GM12878 (cell line): Measurements from ENCODE around the gene CHD5. TPM values are rescaled to one million over a fixed set of nuclear protein-coding genes. Genes with fewer than 3 reads are reported as not detected.

Experiments used
- BACH1 ChIP-seq: fragments of 450-650 bp; IDR thresholded peaks from 2 replicates; pipeline ENCODE4 v1.6.1; 2017; ENCODE audit warnings: mild to moderate bottlenecking, borderline replicate concordance
- DPF2 ChIP-seq: fragments of 450-650 bp; IDR thresholded peaks from 2 replicates; pipeline ENCODE4 v1.6.1; 2017; ENCODE audit warnings: mild to moderate bottlenecking
- EGR1 ChIP-seq, 2 experiments: IDR thresholded peaks; 1 replicate in 1 of 2; 2 replicates in 1 of 2; pipeline ENCODE4 v1.6.1; 2011 to 2012; ENCODE audit warnings: low read depth in 2 of 2, low read length in 2 of 2, borderline replicate concordance in 1 of 2, mild to moderate bottlenecking in 1 of 2, moderate library complexity in 1 of 2
- KLF5 ChIP-seq: fragments of 450-650 bp; IDR thresholded peaks from 2 replicates; pipeline ENCODE4 v1.6.1; 2014; ENCODE audit warnings: mild to moderate bottlenecking; ENCODE audit not compliant: partially characterized antibody
- MXI1 ChIP-seq: fragments of 150-350 bp; IDR thresholded peaks from 2 replicates; pipeline ENCODE4 v1.6.1; 2011; ENCODE audit warnings: low read depth, mild to moderate bottlenecking, inconsistent platforms, low read length, improper control_type of control experiment
- MYC ChIP-seq: IDR thresholded peaks from 2 replicates; pipeline ENCODE4 v1.6.1; 2011; ENCODE audit warnings: mild to moderate bottlenecking, low read length, moderate library complexity, inconsistent platforms; ENCODE audit not compliant: insufficient read depth, insufficient replicate concordance, insufficient read length, severe bottlenecking
- NFXL1 ChIP-seq: fragments of 450-650 bp; IDR thresholded peaks from 2 replicates; pipeline ENCODE4 v1.6.1; 2017; ENCODE audit warnings: antibody characterized with exemption, mild to moderate bottlenecking, borderline replicate concordance
- SIX5 ChIP-seq: IDR thresholded peaks from 2 replicates; pipeline ENCODE4 v1.6.1; 2011; ENCODE audit warnings: mild to moderate bottlenecking, low read depth, low read length, moderate library complexity; ENCODE audit not compliant: severe bottlenecking
- SUPT20H ChIP-seq: IDR thresholded peaks from 2 replicates; pipeline ENCODE4 v1.6.1; 2011; ENCODE audit warnings: low read depth, mild to moderate bottlenecking, low read length, moderate library complexity, borderline replicate concordance; ENCODE audit not compliant: control insufficient read depth
- ZNF24 ChIP-seq: fragments of 450-650 bp; IDR thresholded peaks from 2 replicates; pipeline ENCODE4 v1.6.1; 2017; ENCODE audit warnings: antibody characterized with exemption, mild to moderate bottlenecking
- polyA plus RNA-seq, 11 experiments: library from polyadenylated mRNA; depleted of rRNA in 4 of 11; unstranded in 6 of 11; stranded (reverse) in 5 of 11; fragments of >200 nt; fragmentation: Nextera tagmentation in 4 of 11; fragmentation: Illumina TruSeq in 1 of 11; extraction: Ambion mirVana in 4 of 11; extraction: Trizol in 1 of 11; gene quantifications; 1 replicate in 1 of 11; 2 replicates in 10 of 11; pipeline versions ENCODE4 v1.2.1 to v1.2.3, GENCODE V29; 2011 to 2016; ENCODE audit warnings: inconsistent platforms in 2 of 11, missing spikeins in 2 of 11, low read depth in 1 of 11
- total RNA-seq, 4 experiments: library from RNA; depleted of rRNA in 3 of 4; stranded (reverse); fragments of >200 nt in 3 of 4; fragmentation: Illumina TruSeq in 1 of 4; extraction: Trizol in 1 of 4; gene quantifications; 2 replicates each; pipeline versions ENCODE4 v1.2.1 to v1.2.3, GENCODE V29; 2013 to 2021
- TF ChIP-seq, protein P1 (sequence below): fragments of 450-650 bp; IDR thresholded peaks from 2 replicates; pipeline ENCODE4 v1.6.1; 2017; ENCODE audit warnings: mild to moderate bottlenecking, low read depth, inconsistent platforms; ENCODE audit not compliant: poor library complexity, severe bottlenecking
- TF ChIP-seq, protein P2 (sequence below): fragments of 450-650 bp; IDR thresholded peaks from 2 replicates; pipeline ENCODE4 v1.6.1; 2017; ENCODE audit warnings: borderline replicate concordance
- TF ChIP-seq, protein P3 (sequence below): fragments of 150-350 bp; IDR thresholded peaks from 2 replicates; pipeline ENCODE4 v1.6.1; 2016; ENCODE audit warnings: low read depth, low read length
- TF ChIP-seq, protein P4 (sequence below): fragments of 450-650 bp; IDR thresholded peaks from 2 replicates; pipeline ENCODE4 v1.6.1; 2016; ENCODE audit warnings: mild to moderate bottlenecking, moderate library complexity, borderline replicate concordance
- TF ChIP-seq, protein P5 (sequence below): IDR thresholded peaks from 2 replicates; pipeline ENCODE4 v1.6.1; 2012; ENCODE audit warnings: low read depth, low read length, improper control_type of control experiment

CHD5 gene
- total and polyA plus RNA-seq, 10 of the 15 experiments (the other 5 are each of a cell fraction or from before 2014, with no cell fraction given): 0.03 to 0.49 (median 0.13) TPM; not detected in 3

DNA sequence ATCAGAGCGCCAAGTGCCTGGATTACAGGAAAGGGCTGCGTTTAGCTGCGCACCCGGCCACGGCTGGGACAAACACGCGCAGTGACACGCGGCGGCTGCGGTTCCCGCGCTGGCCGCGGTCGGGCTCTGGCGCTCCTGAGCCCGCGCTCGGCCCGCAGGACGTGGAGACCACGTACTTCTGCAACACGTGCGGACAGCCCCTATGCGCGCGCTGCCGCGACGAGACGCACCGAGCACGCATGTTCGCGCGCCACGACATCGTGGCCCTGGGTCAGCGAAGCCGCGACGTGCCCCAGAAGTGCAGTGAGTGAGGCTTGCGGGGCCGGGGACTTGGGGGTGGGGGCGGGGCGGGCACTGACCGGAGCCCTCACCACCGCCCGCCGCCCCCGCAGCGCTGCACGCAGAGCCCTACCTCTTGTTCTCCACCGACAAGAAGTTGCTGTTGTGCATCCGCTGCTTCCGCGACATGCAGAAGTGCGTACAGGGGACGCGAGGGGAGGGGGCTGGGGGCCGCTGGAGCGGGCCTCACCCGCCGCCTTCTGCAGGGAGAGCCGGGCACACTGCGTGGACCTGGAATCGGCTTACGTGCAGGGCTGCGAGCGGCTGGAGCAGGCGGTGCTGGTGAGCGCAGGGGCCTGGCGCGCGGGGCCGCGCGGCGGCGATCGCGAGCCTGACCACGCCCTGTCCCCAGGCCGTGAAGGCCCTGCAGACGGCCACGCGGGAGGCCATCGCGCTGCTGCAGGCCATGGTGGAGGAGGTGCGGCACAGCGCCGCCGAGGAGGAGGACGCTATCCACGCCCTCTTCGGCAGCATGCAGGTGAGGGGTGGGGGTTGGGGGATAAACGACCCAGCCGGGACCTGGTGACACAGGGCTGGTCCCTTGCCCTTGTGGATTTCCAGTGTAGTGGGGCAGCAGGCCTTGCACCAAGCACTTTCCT is 28.9 kb upstream of the CHD5 start (continued):
- TF ChIP-seq, protein P1, sequence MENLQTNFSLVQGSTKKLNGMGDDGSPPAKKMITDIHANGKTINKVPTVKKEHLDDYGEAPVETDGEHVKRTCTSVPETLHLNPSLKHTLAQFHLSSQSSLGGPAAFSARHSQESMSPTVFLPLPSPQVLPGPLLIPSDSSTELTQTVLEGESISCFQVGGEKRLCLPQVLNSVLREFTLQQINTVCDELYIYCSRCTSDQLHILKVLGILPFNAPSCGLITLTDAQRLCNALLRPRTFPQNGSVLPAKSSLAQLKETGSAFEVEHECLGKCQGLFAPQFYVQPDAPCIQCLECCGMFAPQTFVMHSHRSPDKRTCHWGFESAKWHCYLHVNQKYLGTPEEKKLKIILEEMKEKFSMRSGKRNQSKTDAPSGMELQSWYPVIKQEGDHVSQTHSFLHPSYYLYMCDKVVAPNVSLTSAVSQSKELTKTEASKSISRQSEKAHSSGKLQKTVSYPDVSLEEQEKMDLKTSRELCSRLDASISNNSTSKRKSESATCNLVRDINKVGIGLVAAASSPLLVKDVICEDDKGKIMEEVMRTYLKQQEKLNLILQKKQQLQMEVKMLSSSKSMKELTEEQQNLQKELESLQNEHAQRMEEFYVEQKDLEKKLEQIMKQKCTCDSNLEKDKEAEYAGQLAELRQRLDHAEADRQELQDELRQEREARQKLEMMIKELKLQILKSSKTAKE: no peak
- TF ChIP-seq, protein P2, sequence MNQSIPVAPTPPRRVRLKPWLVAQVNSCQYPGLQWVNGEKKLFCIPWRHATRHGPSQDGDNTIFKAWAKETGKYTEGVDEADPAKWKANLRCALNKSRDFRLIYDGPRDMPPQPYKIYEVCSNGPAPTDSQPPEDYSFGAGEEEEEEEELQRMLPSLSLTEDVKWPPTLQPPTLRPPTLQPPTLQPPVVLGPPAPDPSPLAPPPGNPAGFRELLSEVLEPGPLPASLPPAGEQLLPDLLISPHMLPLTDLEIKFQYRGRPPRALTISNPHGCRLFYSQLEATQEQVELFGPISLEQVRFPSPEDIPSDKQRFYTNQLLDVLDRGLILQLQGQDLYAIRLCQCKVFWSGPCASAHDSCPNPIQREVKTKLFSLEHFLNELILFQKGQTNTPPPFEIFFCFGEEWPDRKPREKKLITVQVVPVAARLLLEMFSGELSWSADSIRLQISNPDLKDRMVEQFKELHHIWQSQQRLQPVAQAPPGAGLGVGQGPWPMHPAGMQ: no peak
- TF ChIP-seq SIX5: no peak
- peak; percentile 51 for TF ChIP-seq MXI1
- TF ChIP-seq SUPT20H: no peak
- peak; percentile 56; the same call in 1 of the 2 replicates for TF ChIP-seq BACH1
- TF ChIP-seq NFXL1: no peak
- TF ChIP-seq ZNF24: no peak
- TF ChIP-seq MYC: peak; percentile 53
- TF ChIP-seq DPF2: peak; percentile 52
- TF ChIP-seq, protein P3, sequence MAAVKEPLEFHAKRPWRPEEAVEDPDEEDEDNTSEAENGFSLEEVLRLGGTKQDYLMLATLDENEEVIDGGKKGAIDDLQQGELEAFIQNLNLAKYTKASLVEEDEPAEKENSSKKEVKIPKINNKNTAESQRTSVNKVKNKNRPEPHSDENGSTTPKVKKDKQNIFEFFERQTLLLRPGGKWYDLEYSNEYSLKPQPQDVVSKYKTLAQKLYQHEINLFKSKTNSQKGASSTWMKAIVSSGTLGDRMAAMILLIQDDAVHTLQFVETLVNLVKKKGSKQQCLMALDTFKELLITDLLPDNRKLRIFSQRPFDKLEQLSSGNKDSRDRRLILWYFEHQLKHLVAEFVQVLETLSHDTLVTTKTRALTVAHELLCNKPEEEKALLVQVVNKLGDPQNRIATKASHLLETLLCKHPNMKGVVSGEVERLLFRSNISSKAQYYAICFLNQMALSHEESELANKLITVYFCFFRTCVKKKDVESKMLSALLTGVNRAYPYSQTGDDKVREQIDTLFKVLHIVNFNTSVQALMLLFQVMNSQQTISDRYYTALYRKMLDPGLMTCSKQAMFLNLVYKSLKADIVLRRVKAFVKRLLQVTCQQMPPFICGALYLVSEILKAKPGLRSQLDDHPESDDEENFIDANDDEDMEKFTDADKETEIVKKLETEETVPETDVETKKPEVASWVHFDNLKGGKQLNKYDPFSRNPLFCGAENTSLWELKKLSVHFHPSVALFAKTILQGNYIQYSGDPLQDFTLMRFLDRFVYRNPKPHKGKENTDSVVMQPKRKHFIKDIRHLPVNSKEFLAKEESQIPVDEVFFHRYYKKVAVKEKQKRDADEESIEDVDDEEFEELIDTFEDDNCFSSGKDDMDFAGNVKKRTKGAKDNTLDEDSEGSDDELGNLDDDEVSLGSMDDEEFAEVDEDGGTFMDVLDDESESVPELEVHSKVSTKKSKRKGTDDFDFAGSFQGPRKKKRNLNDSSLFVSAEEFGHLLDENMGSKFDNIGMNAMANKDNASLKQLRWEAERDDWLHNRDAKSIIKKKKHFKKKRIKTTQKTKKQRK: no peak
- TF ChIP-seq, protein P4, sequence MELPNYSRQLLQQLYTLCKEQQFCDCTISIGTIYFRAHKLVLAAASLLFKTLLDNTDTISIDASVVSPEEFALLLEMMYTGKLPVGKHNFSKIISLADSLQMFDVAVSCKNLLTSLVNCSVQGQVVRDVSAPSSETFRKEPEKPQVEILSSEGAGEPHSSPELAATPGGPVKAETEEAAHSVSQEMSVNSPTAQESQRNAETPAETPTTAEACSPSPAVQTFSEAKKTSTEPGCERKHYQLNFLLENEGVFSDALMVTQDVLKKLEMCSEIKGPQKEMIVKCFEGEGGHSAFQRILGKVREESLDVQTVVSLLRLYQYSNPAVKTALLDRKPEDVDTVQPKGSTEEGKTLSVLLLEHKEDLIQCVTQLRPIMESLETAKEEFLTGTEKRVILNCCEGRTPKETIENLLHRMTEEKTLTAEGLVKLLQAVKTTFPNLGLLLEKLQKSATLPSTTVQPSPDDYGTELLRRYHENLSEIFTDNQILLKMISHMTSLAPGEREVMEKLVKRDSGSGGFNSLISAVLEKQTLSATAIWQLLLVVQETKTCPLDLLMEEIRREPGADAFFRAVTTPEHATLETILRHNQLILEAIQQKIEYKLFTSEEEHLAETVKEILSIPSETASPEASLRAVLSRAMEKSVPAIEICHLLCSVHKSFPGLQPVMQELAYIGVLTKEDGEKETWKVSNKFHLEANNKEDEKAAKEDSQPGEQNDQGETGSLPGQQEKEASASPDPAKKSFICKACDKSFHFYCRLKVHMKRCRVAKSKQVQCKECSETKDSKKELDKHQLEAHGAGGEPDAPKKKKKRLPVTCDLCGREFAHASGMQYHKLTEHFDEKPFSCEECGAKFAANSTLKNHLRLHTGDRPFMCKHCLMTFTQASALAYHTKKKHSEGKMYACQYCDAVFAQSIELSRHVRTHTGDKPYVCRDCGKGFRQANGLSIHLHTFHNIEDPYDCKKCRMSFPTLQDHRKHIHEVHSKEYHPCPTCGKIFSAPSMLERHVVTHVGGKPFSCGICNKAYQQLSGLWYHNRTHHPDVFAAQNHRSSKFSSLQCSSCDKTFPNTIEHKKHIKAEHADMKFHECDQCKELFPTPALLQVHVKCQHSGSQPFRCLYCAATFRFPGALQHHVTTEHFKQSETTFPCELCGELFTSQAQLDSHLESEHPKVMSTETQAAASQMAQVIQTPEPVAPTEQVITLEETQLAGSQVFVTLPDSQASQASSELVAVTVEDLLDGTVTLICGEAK: no peak
- TF ChIP-seq KLF5: no peak
- TF ChIP-seq, protein P5, sequence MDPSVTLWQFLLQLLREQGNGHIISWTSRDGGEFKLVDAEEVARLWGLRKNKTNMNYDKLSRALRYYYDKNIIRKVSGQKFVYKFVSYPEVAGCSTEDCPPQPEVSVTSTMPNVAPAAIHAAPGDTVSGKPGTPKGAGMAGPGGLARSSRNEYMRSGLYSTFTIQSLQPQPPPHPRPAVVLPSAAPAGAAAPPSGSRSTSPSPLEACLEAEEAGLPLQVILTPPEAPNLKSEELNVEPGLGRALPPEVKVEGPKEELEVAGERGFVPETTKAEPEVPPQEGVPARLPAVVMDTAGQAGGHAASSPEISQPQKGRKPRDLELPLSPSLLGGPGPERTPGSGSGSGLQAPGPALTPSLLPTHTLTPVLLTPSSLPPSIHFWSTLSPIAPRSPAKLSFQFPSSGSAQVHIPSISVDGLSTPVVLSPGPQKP: no peak
- TF ChIP-seq EGR1 (IDR thresholded peaks at IDR 0.05; ENCODE audit: borderline replicate concordance in 1 of 2, low read depth in 2 of 2, low read length in 2 of 2): peak in 1 of 2 experiments; percentile 79; a peak in 2 of 3 replicates
